ENCODE results near the gene NTMT1.
A peak's percentile ranks its signal among the peaks of the same experiment; 100 is the strongest.
"Not testable (repeated sequence)": the region's sequence is repeated elsewhere in the genome, so short reads cannot be mapped to it uniquely, and the experiment has no call there.

Gene NTMT1

DNA sequence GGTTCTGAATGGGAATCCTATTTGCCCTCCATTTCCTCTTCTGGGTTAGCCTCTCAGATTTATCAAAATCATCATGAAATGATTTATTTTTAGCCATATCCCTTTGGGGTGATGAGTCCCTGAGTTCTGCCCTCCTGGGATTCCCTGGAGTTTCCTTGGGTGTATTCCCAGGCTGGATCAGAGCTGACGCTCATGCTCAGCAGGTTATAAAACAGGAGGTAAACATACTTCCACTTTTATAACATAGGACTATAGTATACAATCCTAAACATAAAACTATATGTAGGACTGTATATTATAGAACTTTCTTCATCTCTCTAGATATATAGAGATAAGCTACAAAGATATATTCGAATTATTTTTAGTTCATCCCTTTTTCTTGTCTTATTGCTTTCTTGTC, 35.1 kb downstream of the NTMT1 start:
- WGBS (ENCODE audit: extremely low coverage, insufficient coverage, insufficient read length): no CpG with 5 or more reads among the region's 2 CpGs
- no peaks in the 10 kb centered on the region for H3K79me2 ChIP-seq (ENCODE audit: control insufficient read depth, insufficient read depth, low read length, poor library complexity)

DNA sequence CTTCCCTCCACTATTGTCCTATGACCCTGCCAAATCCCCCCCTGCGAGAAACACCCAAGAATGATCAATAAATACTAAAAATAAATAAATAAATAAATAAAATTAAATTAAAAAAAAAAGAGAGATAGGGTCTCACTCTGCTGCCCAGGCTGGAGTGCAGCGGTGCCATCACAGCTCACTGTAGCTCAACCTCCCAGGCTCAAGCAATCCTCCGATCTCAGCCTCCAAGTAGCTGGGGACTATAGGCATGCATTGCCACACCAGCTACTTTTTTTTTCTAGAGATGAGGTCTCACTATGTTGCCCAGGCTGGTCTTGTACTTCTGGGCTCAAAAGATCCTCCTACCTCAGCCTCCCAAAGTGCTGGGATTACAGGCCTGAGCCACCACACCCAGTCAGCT, 36.3 kb downstream of the NTMT1 start:
- not testable (repeated sequence) for DNase-seq; H3K4me3 ChIP-seq (ENCODE audit: low read depth, low read length); H3K4me1 ChIP-seq (ENCODE audit: control insufficient read depth in 1 of 2, insufficient read depth in 2 of 2, low read length in 2 of 2); H2AFZ ChIP-seq (ENCODE audit: insufficient read depth, low read length, poor library complexity); H2BK5ac ChIP-seq (ENCODE audit: low read depth, low read length, poor library complexity); H4K12ac ChIP-seq (ENCODE audit: low read depth, low read length); H3K14ac ChIP-seq (ENCODE audit: low read length); H3K4me2 ChIP-seq (ENCODE audit: low read length); H3K4ac ChIP-seq (ENCODE audit: low read depth, low read length); H2AK5ac ChIP-seq (ENCODE audit: low read length); H3K79me2 ChIP-seq (ENCODE audit: control insufficient read depth, insufficient read depth, low read length, poor library complexity); H4K91ac ChIP-seq (ENCODE audit: low read depth, low read length); H3K36me3 ChIP-seq (ENCODE audit: control insufficient read depth in 1 of 2, insufficient read depth in 2 of 2, low read length in 2 of 2); H2BK120ac ChIP-seq (ENCODE audit: insufficient read depth, low read length, poor library complexity); H2BK12ac ChIP-seq (ENCODE audit: low read length); H3K79me1 ChIP-seq (ENCODE audit: low read length); H3K27ac ChIP-seq (ENCODE audit: low read depth, low read length); H3K9me3 ChIP-seq (ENCODE audit: insufficient read depth, low read depth, low read length); H3K9ac ChIP-seq (ENCODE audit: low read length); H3K18ac ChIP-seq (ENCODE audit: low read length); H4K8ac ChIP-seq (ENCODE audit: low read depth, low read length); H3K23ac ChIP-seq (ENCODE audit: low read length)
- WGBS (ENCODE audit: extremely low coverage, insufficient coverage, insufficient read length): no CpG with 5 or more reads among the region's 3 CpGs
- peaks cover 16% of the 10 kb centered on the region for H3K27me3 ChIP-seq (ENCODE audit: insufficient read depth, low read length)

More for the DNA sequence above, 35.1 kb downstream of the NTMT1 start:
- H2BK120ac ChIP-seq (ENCODE audit: insufficient read depth, low read length, poor library complexity): no peak overlapping the region
- no peak overlapping the region for H4K8ac ChIP-seq (ENCODE audit: low read depth, low read length)
- no peak overlapping the region for H2BK5ac ChIP-seq (ENCODE audit: low read depth, low read length, poor library complexity)
- no peak overlapping the region for H2BK12ac ChIP-seq (ENCODE audit: low read length)
- peaks cover under 1 to 7% of the 10 kb centered on the region in 2 experiments for H3K4me1 ChIP-seq (ENCODE audit: control insufficient read depth in 1 of 2, insufficient read depth in 2 of 2, low read length in 2 of 2)
- no peak overlapping the region for H4K12ac ChIP-seq (ENCODE audit: low read depth, low read length)
- no peak overlapping the region for H3K4ac ChIP-seq (ENCODE audit: low read depth, low read length)
- no peak overlapping the region for H2AFZ ChIP-seq (ENCODE audit: insufficient read depth, low read length, poor library complexity)
- H3K36me3 ChIP-seq (ENCODE audit: control insufficient read depth in 1 of 2, insufficient read depth in 2 of 2, low read length in 2 of 2): no peaks in the 10 kb centered on the region
- H2AK5ac ChIP-seq (ENCODE audit: low read length): no peak overlapping the region
- no peak overlapping the region for H3K14ac ChIP-seq (ENCODE audit: low read length)
- H3K18ac ChIP-seq (ENCODE audit: low read length): no peak overlapping the region
- no peak overlapping the region for H3K9ac ChIP-seq (ENCODE audit: low read length)
- no peak overlapping the region for H4K91ac ChIP-seq (ENCODE audit: low read depth, low read length)
- no peaks in the 10 kb centered on the region for H3K79me1 ChIP-seq (ENCODE audit: low read length)
- H3K27me3 ChIP-seq (ENCODE audit: insufficient read depth, low read length): peaks cover 11% of the 10 kb centered on the region
- no peaks in the 10 kb centered on the region for H3K9me3 ChIP-seq (ENCODE audit: insufficient read depth, low read depth, low read length)
- no peak overlapping the region for H3K27ac ChIP-seq (ENCODE audit: low read depth, low read length)
- no peak overlapping the region for H3K23ac ChIP-seq (ENCODE audit: low read length)
- no peak overlapping the region for H3K4me2 ChIP-seq (ENCODE audit: low read length)
- H3K4me3 ChIP-seq (ENCODE audit: low read depth, low read length): no peak overlapping the region
- no peak for DNase-seq

DNA sequence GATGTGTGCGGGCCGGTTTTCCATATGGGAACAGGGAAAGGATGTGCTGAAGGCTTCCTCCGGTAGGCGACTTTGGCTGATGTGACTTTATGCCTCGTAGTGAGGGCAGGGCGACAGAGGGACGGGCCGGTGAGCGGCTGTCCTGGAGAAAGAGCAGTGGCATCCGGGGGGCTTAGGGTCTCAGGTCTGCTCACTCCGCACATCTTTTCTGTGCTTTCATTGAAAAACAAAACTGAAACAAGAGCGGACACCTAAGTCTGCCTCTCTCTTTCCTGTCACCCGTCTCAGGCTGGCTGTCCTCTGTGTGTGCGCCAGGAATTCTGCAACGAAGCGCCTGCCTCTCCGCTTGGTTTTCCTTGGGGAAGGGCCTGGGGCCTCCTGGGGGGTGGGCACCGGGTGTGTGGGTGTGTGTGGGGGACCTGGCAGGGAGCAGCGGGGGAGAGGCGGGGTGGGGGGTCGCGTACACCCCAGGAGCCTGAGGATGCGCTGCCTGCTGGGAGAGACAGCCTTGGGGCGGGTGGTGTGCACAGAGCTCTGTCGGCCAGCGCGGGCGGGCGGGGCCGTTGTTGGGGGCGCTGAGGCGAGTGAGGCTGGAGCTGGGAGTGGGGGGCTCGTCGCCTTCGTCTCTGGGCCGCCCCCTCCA, 38.9 kb downstream of the NTMT1 start:
- DNase-seq: no peak
- Histone ChIP-seq H3K23ac (ENCODE audit: low read length) (no peak overlapping the region), H3K36me3 (ENCODE audit: control insufficient read depth in 1 of 2, insufficient read depth in 2 of 2, low read length in 2 of 2) (no peaks in the 10 kb centered on the region), H3K79me1 (ENCODE audit: low read length) (no peaks in the 10 kb centered on the region), H4K91ac (ENCODE audit: low read depth, low read length) (no peak overlapping the region), H2AFZ (ENCODE audit: insufficient read depth, low read length, poor library complexity) (peak overlapping the region; percentile 70), H2BK5ac (ENCODE audit: low read depth, low read length, poor library complexity) (no peak overlapping the region), H3K9ac (ENCODE audit: low read length) (no peak overlapping the region), H3K79me2 (ENCODE audit: control insufficient read depth, insufficient read depth, low read length, poor library complexity) (no peaks in the 10 kb centered on the region), H3K4ac (ENCODE audit: low read depth, low read length) (no peak overlapping the region), H3K9me3 (ENCODE audit: insufficient read depth, low read depth, low read length) (no peaks in the 10 kb centered on the region), H3K27ac (ENCODE audit: low read depth, low read length) (no peak overlapping the region), H2BK12ac (ENCODE audit: low read length) (no peak overlapping the region), H3K4me1 (ENCODE audit: control insufficient read depth in 1 of 2, insufficient read depth in 2 of 2, low read length in 2 of 2) (peaks cover 3 to 7% of the 10 kb centered on the region in 2 experiments), H3K18ac (ENCODE audit: low read length) (no peak overlapping the region), H3K4me2 (ENCODE audit: low read length) (peak overlapping the region; percentile 61), H2BK120ac (ENCODE audit: insufficient read depth, low read length, poor library complexity) (no peak overlapping the region), H4K12ac (ENCODE audit: low read depth, low read length) (no peak overlapping the region), H3K27me3 (ENCODE audit: insufficient read depth, low read length) (peaks cover 16% of the 10 kb centered on the region), H4K8ac (ENCODE audit: low read depth, low read length) (no peak overlapping the region), H3K4me3 (ENCODE audit: low read depth, low read length) (no peak overlapping the region), H2AK5ac (ENCODE audit: low read length) (no peak overlapping the region), H3K14ac (ENCODE audit: low read length) (no peak overlapping the region)
- WGBS (ENCODE audit: extremely low coverage, insufficient coverage, insufficient read length): no CpG with 5 or more reads among the region's 36 CpGs

DNA sequence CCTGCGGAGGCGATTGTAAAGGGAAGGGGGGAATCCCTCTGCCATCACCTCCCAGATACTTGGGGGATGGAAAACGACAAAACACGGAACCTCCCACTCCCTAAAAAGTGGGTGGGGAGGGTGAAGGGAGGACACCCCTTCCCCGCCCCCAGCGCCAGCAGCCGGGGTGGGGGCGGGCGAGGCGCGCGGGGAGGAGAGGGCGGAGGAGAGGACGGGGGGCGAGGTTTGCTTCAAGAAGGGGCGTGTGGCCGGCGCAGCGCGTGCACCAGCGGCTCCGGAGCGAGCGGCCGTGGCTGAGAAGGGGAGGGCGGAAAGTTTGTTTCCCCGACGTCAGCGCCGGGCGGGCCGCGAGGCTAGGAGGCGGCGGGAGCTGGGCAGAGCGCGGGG, 39.4 kb downstream of the NTMT1 start, which contains the start of gene PRRX2:
PRRX2 (plus strand) TSS at position 259 of the 387 bp plus-strand sequence. CDS start 221 bp downstream, outside the sequence.
- no CpG with 5 or more reads among the region's 37 CpGs for WGBS (ENCODE audit: extremely low coverage, insufficient coverage, insufficient read length)
- Histone ChIP-seq H3K4me2 (ENCODE audit: low read length) (peak within 1 kb of the TSS; percentile 61), H3K9me3 (ENCODE audit: insufficient read depth, low read depth, low read length) (no peaks in the 10 kb centered on the region), H3K4me3 (ENCODE audit: low read depth, low read length) (peak within 1 kb of the TSS; percentile 31), H3K27ac (ENCODE audit: low read depth, low read length) (no peak within 1 kb of the TSS), H3K79me1 (ENCODE audit: low read length) (no peaks in the 10 kb centered on the region), H2BK120ac (ENCODE audit: insufficient read depth, low read length, poor library complexity) (no peak within 1 kb of the TSS), H3K14ac (ENCODE audit: low read length) (no peak within 1 kb of the TSS), H2AFZ (ENCODE audit: insufficient read depth, low read length, poor library complexity) (peak within 1 kb of the TSS; percentile 70), H4K8ac (ENCODE audit: low read depth, low read length) (no peak within 1 kb of the TSS), H3K79me2 (ENCODE audit: control insufficient read depth, insufficient read depth, low read length, poor library complexity) (no peaks in the 10 kb centered on the region), H3K4me1 (ENCODE audit: control insufficient read depth in 1 of 2, insufficient read depth in 2 of 2, low read length in 2 of 2) (peaks cover 3 to 7% of the 10 kb centered on the region in 2 experiments), H2AK5ac (ENCODE audit: low read length) (no peak within 1 kb of the TSS), H4K91ac (ENCODE audit: low read depth, low read length) (no peak within 1 kb of the TSS), H3K36me3 (ENCODE audit: control insufficient read depth in 1 of 2, insufficient read depth in 2 of 2, low read length in 2 of 2) (no peaks in the 10 kb centered on the region), H4K12ac (ENCODE audit: low read depth, low read length) (no peak within 1 kb of the TSS), H2BK12ac (ENCODE audit: low read length) (no peak within 1 kb of the TSS), H3K27me3 (ENCODE audit: insufficient read depth, low read length) (peaks cover 16% of the 10 kb centered on the region), H3K9ac (ENCODE audit: low read length) (no peak within 1 kb of the TSS), H3K4ac (ENCODE audit: low read depth, low read length) (no peak within 1 kb of the TSS), H2BK5ac (ENCODE audit: low read depth, low read length, poor library complexity) (no peak within 1 kb of the TSS), H3K23ac (ENCODE audit: low read length) (no peak within 1 kb of the TSS), H3K18ac (ENCODE audit: low read length) (no peak within 1 kb of the TSS)
- DNase-seq: no peak
